Measurements from ENCODE around the gene MIB2.

MIB2 gene

DNA sequence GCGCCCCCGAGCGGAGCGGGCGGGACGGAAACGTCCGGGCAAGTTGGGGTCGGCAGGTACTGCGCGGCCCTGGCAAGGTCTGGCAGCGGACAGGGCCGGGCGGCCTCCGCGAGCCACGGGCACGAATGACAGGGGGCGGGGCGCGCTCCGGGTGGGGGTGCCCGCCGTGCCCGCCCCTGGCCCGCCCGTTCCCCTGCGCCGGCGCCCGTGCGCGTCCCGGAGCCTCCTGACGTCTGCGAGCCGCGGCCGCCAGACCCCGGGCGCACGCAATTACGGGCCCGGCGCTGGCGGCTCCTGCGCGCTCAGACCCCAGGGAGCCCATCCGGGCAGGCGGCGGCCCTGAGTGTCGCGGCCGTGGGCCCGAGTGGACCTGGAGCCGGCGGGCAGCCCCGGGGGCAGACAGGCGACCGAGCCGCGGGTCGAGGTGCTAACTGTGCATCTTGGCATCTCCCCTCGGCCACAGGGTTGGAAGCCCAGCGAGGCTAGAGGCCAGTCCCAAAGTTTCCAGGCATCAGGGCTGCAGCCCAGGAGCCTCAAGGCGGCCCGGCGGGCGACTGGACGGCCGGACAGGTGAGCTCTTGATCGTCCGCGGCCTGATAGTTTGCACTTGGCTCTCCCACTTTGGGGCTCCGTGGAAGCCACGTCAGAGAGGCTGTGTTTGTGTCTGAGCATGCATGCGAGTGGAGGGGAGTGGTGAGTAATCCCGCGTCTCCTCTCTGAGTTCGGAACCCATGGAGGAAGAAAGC lies 918 bp downstream of the MIB2 start:
- H3K27me3 ChIP-seq (ENCODE audit: control insufficient read depth, insufficient read depth, low read length, poor library complexity, severe bottlenecking): no peaks in the 10 kb centered on the region
- peaks cover 4% of the 10 kb centered on the region for H3K36me3 ChIP-seq (ENCODE audit: control insufficient read depth, insufficient read depth, low read length)
- 10 to 11% methylated on average over 80 of the region's 80 CpGs for WGBS, 2 experiments
- no peak overlapping the region for H3K27ac ChIP-seq (ENCODE audit: insufficient read depth, low read depth, low read length, poor library complexity, severe bottlenecking)
- H3K9me3 ChIP-seq (ENCODE audit: control insufficient read depth, low read length): no peaks in the 10 kb centered on the region
- peak overlapping the region; percentile 94 for H3K4me3 ChIP-seq (ENCODE audit: insufficient read depth, low read depth, low read length)
- H3K4me1 ChIP-seq (ENCODE audit: control insufficient read depth, insufficient read depth, low read length): peaks cover 16% of the 10 kb centered on the region

DNA sequence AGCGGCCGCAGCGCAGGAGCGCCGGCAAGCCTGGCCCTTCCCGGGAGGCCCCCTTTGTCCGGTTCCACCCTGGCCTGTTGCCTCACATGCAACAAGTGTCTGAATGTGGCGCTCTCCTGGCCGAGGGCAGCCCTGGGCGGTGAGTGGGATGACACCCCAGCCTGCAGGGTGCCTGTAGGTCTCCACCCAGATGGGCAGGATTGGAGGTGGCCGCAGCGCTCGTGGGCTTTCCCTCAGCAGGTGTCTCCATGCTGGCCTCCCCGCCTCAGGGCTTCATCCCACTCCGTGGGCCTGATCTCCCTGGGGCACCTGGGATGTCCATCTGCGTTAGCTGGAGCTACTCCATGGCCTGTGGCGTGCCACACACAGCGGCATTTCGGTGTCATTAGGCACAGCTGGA lies 1.5 kb downstream of the MIB2 start:
- 85 to 87% methylated on average over 19 of the region's 19 CpGs for WGBS, 2 experiments
- H3K4me1 ChIP-seq (ENCODE audit: control insufficient read depth, insufficient read depth, low read length): peaks cover 16% of the 10 kb centered on the region
- no peak overlapping the region for H3K27ac ChIP-seq (ENCODE audit: insufficient read depth, low read depth, low read length, poor library complexity, severe bottlenecking)
- H3K9me3 ChIP-seq (ENCODE audit: control insufficient read depth, low read length): no peaks in the 10 kb centered on the region
- peak overlapping the region; percentile 94 for H3K4me3 ChIP-seq (ENCODE audit: insufficient read depth, low read depth, low read length)
- no peaks in the 10 kb centered on the region for H3K27me3 ChIP-seq (ENCODE audit: control insufficient read depth, insufficient read depth, low read length, poor library complexity, severe bottlenecking)
- peaks cover 4% of the 10 kb centered on the region for H3K36me3 ChIP-seq (ENCODE audit: control insufficient read depth, insufficient read depth, low read length)

DNA sequence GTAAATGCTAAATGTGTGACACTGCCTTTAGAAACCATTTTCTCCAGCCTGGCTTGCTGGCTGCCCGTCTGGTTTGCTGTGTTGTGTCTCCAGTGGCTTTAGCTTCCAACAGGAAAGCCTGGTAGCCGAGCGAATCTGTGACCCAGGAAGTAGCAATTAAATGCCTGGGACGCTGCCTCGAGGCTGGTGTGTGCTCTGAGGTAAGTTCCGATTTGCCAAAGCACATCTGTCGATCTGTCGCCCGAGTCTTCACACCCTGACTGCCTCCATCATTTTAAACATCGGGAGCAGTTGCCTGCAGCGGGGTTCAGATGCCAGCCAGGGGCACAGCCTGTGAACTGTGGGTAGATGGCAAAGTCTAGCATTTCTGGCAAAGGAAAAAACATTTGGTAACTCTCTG lies 2.2 kb downstream of the MIB2 start:
- Histone ChIP-seq H3K4me3 (ENCODE audit: insufficient read depth, low read depth, low read length) (no peak overlapping the region), H3K27me3 (ENCODE audit: control insufficient read depth, insufficient read depth, low read length, poor library complexity, severe bottlenecking) (no peaks in the 10 kb centered on the region), H3K27ac (ENCODE audit: insufficient read depth, low read depth, low read length, poor library complexity, severe bottlenecking) (no peak overlapping the region), H3K36me3 (ENCODE audit: control insufficient read depth, insufficient read depth, low read length) (peaks cover 4% of the 10 kb centered on the region), H3K4me1 (ENCODE audit: control insufficient read depth, insufficient read depth, low read length) (peaks cover 16% of the 10 kb centered on the region), H3K9me3 (ENCODE audit: control insufficient read depth, low read length) (no peaks in the 10 kb centered on the region)
- WGBS, 2 experiments: 95 to 96% methylated on average over 11 of the region's 11 CpGs

DNA sequence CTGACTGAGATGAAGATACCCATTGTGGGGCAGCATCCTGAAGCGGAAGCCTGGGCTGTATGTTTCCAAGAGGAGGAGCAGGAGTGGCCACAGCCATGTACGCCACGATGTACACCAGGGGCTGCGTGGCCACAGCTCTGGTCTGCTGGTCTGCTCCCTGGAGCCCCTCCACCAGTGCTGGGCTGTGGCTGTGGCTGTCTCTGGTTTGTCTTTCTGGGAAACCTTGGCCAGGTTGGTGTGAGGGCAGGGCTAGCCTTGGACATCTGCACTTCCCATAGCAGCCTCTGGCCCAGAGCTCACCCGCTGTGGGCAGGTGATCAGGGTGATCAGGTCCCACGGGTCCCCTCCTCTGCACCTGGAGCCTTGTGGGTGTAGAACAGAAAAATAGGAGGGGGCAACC lies 2.6 kb downstream of the MIB2 start:
- no peaks in the 10 kb centered on the region for H3K27me3 ChIP-seq (ENCODE audit: control insufficient read depth, insufficient read depth, low read length, poor library complexity, severe bottlenecking)
- peaks cover 4% of the 10 kb centered on the region for H3K36me3 ChIP-seq (ENCODE audit: control insufficient read depth, insufficient read depth, low read length)
- H3K4me1 ChIP-seq (ENCODE audit: control insufficient read depth, insufficient read depth, low read length): peaks cover 16% of the 10 kb centered on the region
- 93 to 97% methylated on average over 6 of the region's 6 CpGs for WGBS, 2 experiments
- H3K9me3 ChIP-seq (ENCODE audit: control insufficient read depth, low read length): no peaks in the 10 kb centered on the region
- H3K27ac ChIP-seq (ENCODE audit: insufficient read depth, low read depth, low read length, poor library complexity, severe bottlenecking): no peak overlapping the region
- H3K4me3 ChIP-seq (ENCODE audit: insufficient read depth, low read depth, low read length): no peak overlapping the region

DNA sequence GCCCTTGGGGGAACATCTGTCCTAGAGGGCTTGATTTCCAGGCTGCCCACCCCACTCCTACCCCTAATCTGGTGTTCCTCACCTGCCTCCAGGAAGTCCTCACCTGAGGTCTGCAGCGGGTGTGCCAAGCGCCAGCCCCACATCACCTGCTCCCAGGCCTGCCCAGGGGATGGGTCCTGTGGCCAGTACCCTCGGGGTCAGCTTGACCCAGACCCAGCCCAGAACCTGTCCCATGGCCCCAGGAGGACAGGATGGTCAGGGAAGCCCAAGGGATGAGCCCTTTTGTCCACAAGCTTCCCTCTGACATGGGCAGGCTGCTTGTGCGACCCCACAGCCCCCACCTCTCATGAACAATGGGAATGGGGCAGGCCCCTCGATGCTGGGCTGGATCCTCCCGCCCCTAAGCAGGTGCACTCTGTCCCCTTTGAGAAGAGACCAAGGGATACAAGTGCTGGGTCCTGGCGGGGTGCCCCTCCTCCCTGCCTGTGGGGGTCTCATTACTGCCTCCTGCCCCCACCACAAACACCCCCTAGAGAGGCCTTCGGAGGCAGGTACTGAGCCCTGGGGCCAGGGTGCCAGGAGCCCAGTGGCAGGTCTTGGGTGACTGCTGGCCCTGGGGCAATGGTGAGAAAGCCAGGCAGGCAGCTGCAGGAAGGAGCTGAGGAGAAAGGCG lies 3.2 kb downstream of the MIB2 start:
- Histone ChIP-seq H3K4me1 (ENCODE audit: control insufficient read depth, insufficient read depth, low read length) (peaks cover 16% of the 10 kb centered on the region), H3K36me3 (ENCODE audit: control insufficient read depth, insufficient read depth, low read length) (peaks cover 4% of the 10 kb centered on the region), H3K27ac (ENCODE audit: insufficient read depth, low read depth, low read length, poor library complexity, severe bottlenecking) (no peak overlapping the region), H3K9me3 (ENCODE audit: control insufficient read depth, low read length) (no peaks in the 10 kb centered on the region), H3K4me3 (ENCODE audit: insufficient read depth, low read depth, low read length) (no peak overlapping the region), H3K27me3 (ENCODE audit: control insufficient read depth, insufficient read depth, low read length, poor library complexity, severe bottlenecking) (no peaks in the 10 kb centered on the region)
- WGBS, 2 experiments: 89 to 90% methylated on average over 9 of the region's 9 CpGs

DNA sequence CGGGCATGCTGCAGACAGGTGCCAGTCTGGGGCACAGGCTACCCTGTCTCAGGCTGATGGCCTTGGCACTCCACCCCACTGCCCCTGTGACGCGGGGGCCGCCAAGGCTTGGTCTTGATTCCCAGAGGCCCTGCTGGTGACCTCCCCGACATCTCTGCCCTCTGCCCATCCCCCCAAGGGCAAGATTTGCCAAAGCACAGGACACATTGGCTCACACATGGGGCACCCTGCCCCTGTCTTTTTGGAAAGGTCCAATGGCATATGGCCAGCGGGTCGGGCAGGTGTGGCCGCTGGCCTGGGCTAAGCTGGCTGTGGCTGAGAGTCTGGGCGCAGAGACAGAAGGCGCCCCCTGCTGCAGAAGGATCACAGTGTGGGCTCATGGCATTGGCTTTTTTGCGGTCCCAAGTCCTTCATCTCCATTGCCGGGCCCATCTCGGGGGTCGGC lies 4.6 kb downstream of the MIB2 start:
- 81 to 82% methylated on average over 14 of the region's 14 CpGs for WGBS, 2 experiments
- peaks cover 8% of the 10 kb centered on the region for H3K4me1 ChIP-seq (ENCODE audit: control insufficient read depth, insufficient read depth, low read length)
- no peak overlapping the region for H3K4me3 ChIP-seq (ENCODE audit: insufficient read depth, low read depth, low read length)
- no peaks in the 10 kb centered on the region for H3K9me3 ChIP-seq (ENCODE audit: control insufficient read depth, low read length)
- H3K27ac ChIP-seq (ENCODE audit: insufficient read depth, low read depth, low read length, poor library complexity, severe bottlenecking): no peak overlapping the region
- H3K27me3 ChIP-seq (ENCODE audit: control insufficient read depth, insufficient read depth, low read length, poor library complexity, severe bottlenecking): no peaks in the 10 kb centered on the region
- H3K36me3 ChIP-seq (ENCODE audit: control insufficient read depth, insufficient read depth, low read length): peaks cover 4% of the 10 kb centered on the region

DNA sequence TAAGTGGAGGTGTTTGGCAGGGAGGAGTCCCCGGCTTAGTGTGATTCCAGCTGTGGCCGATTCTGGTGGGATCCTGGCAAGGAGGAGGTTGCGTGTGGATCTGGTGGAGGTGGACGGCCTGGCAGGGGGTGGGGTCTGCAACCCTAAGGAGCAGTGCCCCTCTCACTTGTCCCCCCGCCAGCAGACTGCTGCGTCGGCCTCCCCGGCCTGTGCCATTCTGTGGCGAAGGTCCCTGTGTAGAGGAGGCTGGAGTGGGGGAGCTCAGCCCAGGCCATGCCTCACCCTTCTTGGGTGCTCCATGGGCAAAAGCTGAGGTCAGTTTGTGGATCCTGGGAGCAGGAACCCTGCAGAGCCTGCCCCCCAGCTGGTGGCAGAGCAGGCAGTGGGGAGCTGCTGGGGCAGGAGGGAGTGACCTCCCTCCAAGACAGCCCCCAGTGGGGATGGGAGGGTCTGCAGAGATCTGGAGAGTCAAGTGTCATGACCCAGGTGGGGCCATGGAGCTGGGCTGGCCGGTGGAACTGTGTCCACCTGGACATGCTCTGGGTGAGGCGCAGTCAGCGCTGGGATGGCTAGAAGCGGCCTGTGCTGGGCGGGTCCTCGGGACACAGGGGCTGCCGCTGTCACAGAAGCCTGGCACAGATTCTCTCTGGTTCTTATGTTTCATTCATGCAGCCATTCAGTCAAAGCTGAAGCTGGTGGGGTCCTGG lies 5.3 kb downstream of the MIB2 start:
- Histone ChIP-seq H3K4me3 (ENCODE audit: insufficient read depth, low read depth, low read length) (no peak overlapping the region), H3K27me3 (ENCODE audit: control insufficient read depth, insufficient read depth, low read length, poor library complexity, severe bottlenecking) (no peaks in the 10 kb centered on the region), H3K4me1 (ENCODE audit: control insufficient read depth, insufficient read depth, low read length) (peaks cover 8% of the 10 kb centered on the region), H3K36me3 (ENCODE audit: control insufficient read depth, insufficient read depth, low read length) (peaks cover 4% of the 10 kb centered on the region), H3K9me3 (ENCODE audit: control insufficient read depth, low read length) (no peaks in the 10 kb centered on the region), H3K27ac (ENCODE audit: insufficient read depth, low read depth, low read length, poor library complexity, severe bottlenecking) (no peak overlapping the region)
- WGBS, 2 experiments: 92 to 94% methylated on average over 16 of the region's 16 CpGs

DNA sequence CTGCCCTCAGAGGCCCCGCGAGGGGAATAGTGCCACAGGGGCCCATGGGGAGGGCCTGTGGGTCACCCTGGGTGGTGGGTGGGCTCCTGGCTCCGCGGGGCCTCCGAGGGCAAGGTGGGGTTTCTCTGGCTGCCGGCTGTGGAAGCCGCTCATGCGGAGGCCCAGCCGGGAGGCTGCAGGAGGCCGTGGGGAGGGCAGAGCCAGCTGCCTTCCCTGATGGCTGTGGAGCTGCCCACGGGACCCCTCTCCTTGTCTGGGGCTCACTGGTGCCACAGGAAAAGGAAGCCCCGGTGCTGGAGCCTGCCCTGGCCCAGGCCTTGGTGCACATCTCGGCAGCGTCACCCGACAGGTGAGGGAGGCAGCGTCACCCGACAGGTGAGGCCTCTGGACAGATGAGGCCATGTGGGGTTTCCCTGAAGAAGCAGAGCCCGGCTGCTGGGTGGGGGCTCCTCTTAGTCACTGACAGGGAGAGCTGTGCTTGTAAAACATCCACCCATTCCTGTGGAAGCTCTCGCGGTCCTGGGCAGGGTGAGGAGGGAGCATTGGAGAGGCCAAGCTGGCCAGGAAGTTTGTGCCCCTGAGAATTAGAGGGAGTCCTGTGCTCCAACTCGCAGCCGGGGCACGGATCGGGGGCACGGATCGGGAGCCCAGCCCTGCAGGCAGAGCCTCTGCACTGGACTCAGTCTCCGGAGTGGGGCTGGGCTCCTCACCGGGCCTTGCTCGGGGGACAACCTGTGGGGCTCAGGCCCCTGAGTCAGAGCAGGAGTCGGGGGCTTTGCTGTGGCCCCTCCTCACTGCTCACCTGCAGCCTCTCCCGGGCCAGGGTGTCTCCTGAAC lies 6.1 kb downstream of the MIB2 start:
- H3K27ac ChIP-seq (ENCODE audit: insufficient read depth, low read depth, low read length, poor library complexity, severe bottlenecking): no peak overlapping the region
- 93 to 94% methylated on average over 31 of the region's 31 CpGs for WGBS, 2 experiments

DNA sequence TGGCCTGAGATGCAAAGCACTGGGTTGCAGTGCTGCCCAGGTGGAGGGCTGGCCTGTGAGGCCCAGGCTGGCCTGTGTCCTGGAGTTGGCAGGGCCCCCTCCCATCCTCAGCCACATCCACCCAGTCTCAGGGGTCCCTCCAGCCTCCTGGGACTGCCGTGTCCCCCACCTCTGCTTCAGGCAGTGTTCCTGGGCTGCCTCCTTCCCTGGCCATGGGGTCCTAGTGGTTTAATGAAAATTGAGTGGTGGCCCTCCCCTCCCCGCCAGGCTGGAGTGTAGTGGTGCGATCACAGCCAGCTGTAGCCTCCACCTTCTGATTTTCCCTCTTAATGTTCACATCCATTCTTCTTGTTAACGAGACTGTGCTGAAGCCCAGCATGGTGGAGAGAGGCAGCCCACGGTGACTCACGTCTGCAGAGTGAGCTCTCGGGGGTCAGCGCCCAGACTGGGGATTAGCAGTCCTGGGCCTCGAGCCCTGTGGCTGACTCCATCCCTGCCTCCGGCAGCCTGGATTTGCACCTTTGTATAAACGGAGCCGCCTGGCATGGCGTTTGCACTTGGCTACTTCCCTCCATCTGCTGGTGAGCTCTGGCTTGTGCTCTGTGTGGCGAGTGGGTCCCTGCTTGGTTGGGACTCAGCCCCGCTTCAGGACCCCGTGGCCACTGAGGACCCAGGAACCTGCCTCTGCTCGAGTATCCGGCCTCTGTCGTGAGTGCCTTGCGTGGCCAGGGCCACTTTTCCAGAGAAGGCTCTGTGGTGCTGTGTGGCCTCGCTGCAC lies 6.9 kb downstream of the MIB2 start:
- Histone ChIP-seq H3K4me1 (ENCODE audit: control insufficient read depth, insufficient read depth, low read length) (no peaks in the 10 kb centered on the region), H3K9me3 (ENCODE audit: control insufficient read depth, low read length) (no peaks in the 10 kb centered on the region), H3K36me3 (ENCODE audit: control insufficient read depth, insufficient read depth, low read length) (peaks cover 4% of the 10 kb centered on the region), H3K4me3 (ENCODE audit: insufficient read depth, low read depth, low read length) (no peak overlapping the region), H3K27me3 (ENCODE audit: control insufficient read depth, insufficient read depth, low read length, poor library complexity, severe bottlenecking) (no peaks in the 10 kb centered on the region), H3K27ac (ENCODE audit: insufficient read depth, low read depth, low read length, poor library complexity, severe bottlenecking) (no peak overlapping the region)
- WGBS, 2 experiments: 87 to 90% methylated on average over 21 of the region's 21 CpGs

More for the DNA sequence above, 6.1 kb downstream of the MIB2 start:
- Histone ChIP-seq H3K4me1 (ENCODE audit: control insufficient read depth, insufficient read depth, low read length) (peaks cover 7% of the 10 kb centered on the region), H3K27me3 (ENCODE audit: control insufficient read depth, insufficient read depth, low read length, poor library complexity, severe bottlenecking) (no peaks in the 10 kb centered on the region), H3K36me3 (ENCODE audit: control insufficient read depth, insufficient read depth, low read length) (peaks cover 4% of the 10 kb centered on the region), H3K4me3 (ENCODE audit: insufficient read depth, low read depth, low read length) (no peak overlapping the region), H3K9me3 (ENCODE audit: control insufficient read depth, low read length) (no peaks in the 10 kb centered on the region)

Measured in ectodermal cell (in vitro differentiated cells).